Cardiac fibroblast (primary cell): ENCODE measurements around the gene GOLGA2.
"Not testable (repeated sequence)": the region's sequence is repeated elsewhere in the genome, so short reads cannot be mapped to it uniquely, and the experiment has no call there.

ENCODE experiments used
- DNase-seq, 2 donors: peaks; one replicate each; pipeline versions ENCODE4 v3.0.0 to v3.0.0-alpha.2; 2010; ENCODE audit warnings: low read depth in 2 of 2
- H3K4me3 ChIP-seq, 2 donors: replicated peaks in 1 of 2; 1 replicate in 1 of 2; 2 replicates in 1 of 2; pipeline ENCODE4 v1.5.1; 2011; ENCODE audit warnings: low read depth in 2 of 2, low read length in 2 of 2, mild to moderate bottlenecking in 2 of 2, moderate library complexity in 1 of 2
- CTCF ChIP-seq: IDR thresholded peaks from one replicate; pipeline ENCODE4 v1.5.1; 2011; ENCODE audit warnings: low read depth, mild to moderate bottlenecking, low read length, inconsistent platforms

The GOLGA2 gene

GRCh38 chr9:128233817-128234406 lies 41.9 kb downstream of the GOLGA2 start:
- H3K4me3 ChIP-seq, result no peak overlapping the region
- TF ChIP-seq CTCF, result no peak
- DNase-seq, result no peak

- no peak overlapping the region for H3K4me3 ChIP-seq
- no peak for TF ChIP-seq CTCF
- no peak for DNase-seq
Observed at GRCh38 chr9:128232528-128233428, 43.0 kb downstream of the GOLGA2 start.

DNA sequence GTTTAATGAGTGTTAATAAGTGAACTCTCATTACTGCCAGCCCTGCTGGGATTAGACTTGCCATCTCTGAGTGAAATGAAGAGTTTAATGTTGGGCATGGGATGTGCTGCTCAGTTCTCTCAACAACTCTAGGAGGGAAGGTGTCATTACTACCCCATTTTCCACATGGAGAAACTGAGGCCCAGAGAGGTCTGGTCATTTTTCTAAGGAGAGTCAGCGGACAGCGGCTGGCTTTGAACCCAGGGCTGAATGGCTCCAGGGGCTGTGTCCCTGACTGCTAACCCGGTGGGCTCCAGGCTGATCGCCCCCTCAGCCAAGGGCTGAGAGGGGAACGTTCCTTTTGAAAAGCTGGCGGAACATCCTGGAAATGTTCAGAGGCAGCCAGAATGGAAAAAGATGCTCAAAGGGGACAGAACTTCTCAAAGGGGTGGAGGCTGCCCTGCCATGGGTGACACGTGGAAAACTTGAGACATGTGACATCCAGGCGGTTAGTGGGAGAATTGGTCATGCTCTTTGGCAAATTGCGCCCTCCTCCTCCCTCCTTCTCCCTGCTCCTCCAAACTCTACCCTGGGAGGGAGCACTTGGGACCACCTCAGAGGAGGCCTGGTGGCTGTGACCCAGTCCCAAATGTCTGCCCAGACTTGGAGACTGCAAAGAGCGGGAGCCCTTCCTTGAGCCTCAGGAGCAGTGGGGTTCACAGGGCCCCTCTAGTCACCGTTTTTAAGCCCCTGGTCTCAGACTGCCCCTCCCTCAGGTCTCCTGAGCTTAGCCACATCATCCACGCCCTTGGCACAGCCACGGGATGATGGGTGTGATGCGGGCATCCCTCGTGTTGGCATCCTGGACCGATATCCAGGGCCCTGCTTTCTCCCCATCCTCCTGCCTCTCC lies 43.9 kb downstream of the GOLGA2 start:
- no peak overlapping the region for H3K4me3 ChIP-seq
- TF ChIP-seq CTCF, result no peak
- DNase-seq, result no peak

GRCh38 chr9:128230897-128231296 lies 44.9 kb downstream of the GOLGA2 start:
- not testable (repeated sequence) for H3K4me3 ChIP-seq, DNase-seq

- no peak for TF ChIP-seq CTCF
- no peak overlapping the region for H3K4me3 ChIP-seq
- DNase-seq, result no peak
Observed at GRCh38 chr9:128226412-128226801, 49.4 kb downstream of the GOLGA2 start.

GRCh38 chr9:128225770-128226411 lies 49.9 kb downstream of the GOLGA2 start:
- no peak for DNase-seq
- TF ChIP-seq CTCF, result no peak
- H3K4me3 ChIP-seq, result no peak overlapping the region
